ENCODE measurements around the gene CAMKK1. TPM values are rescaled to one million over a fixed set of nuclear protein-coding genes. Genes with fewer than 3 reads are reported as not detected.

CAMKK1 gene
- total RNA-seq, 4 donors from 2014 or later, result 2.6 to 37.6 (median 6.4) TPM

DNA sequence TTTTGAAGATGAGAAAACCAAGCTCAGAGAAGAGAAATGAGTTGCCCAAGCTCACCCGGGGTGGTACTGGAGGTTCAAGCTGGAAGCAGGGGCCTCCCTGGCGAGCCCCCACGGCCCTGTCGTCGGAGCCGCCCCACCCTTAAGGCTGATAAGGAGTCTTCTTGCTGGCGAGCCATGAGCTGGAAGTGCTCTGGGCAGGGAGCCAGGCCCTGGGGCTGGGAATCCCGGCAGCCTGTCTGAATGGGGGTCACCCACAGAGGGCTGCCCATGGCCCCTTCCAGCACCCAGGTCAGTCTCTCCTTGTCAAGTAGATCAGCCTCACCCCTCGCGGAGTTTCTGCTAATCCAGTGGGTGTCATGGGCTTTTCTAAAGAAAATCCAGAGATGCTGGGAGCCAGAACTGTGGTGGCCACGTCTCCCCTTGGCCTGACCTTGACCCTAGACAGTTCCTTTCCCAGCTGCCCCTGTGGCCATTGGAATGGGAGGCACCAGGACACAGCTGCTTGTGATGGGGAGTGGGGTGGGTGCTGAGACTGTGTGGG, 24.6 kb upstream of the CAMKK1 start:
- H3K36me3 ChIP-seq, result no peaks in the 10 kb centered on the region
- DNase-seq, result no peak
- H3K27me3 ChIP-seq, result no peaks in the 10 kb centered on the region
- TF ChIP-seq, protein P1, sequence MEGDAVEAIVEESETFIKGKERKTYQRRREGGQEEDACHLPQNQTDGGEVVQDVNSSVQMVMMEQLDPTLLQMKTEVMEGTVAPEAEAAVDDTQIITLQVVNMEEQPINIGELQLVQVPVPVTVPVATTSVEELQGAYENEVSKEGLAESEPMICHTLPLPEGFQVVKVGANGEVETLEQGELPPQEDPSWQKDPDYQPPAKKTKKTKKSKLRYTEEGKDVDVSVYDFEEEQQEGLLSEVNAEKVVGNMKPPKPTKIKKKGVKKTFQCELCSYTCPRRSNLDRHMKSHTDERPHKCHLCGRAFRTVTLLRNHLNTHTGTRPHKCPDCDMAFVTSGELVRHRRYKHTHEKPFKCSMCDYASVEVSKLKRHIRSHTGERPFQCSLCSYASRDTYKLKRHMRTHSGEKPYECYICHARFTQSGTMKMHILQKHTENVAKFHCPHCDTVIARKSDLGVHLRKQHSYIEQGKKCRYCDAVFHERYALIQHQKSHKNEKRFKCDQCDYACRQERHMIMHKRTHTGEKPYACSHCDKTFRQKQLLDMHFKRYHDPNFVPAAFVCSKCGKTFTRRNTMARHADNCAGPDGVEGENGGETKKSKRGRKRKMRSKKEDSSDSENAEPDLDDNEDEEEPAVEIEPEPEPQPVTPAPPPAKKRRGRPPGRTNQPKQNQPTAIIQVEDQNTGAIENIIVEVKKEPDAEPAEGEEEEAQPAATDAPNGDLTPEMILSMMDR (IDR thresholded peaks at IDR 0.05), result no peak
- TF ChIP-seq POLR2A (IDR thresholded peaks at IDR 0.05), result no peak
- no peaks in the 10 kb centered on the region for H3K4me1 ChIP-seq
- intact Hi-C loops (cut with DNase I; ENCODE audit: low total_unique reads), result no loop called here
- no peak overlapping the region for H3K4me3 ChIP-seq
- peak overlapping the region; percentile 13 to 31 for H3K27ac ChIP-seq
- no peaks in the 10 kb centered on the region for H3K9me3 ChIP-seq

DNA sequence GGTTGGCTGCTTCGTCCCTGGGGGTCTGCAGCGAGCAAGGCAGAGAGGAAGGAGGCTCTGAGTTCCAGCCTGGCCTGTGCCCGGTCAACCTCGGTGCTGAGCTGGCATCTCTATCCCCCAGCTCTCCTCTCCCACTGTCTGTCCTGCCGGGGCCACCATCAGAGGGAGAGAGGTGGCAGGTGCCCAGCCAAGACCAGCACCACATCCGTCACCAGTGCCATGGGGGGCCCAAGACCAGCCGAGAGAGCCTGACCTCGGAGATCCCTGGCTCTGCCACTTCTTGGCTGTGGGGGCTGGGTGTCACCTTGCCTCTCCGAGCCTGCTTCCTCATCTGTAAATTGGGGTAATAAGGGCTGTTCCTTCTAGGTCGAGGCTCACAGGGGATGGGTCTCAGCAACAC, 24.0 kb upstream of the CAMKK1 start:
- no peak for TF ChIP-seq POLR2A (IDR thresholded peaks at IDR 0.05)
- TF ChIP-seq, protein P1 (IDR thresholded peaks at IDR 0.05), result no peak
- Histone ChIP-seq H3K9me3 (no peaks in the 10 kb centered on the region), H3K27me3 (no peaks in the 10 kb centered on the region), H3K4me1 (no peaks in the 10 kb centered on the region), H3K36me3 (no peaks in the 10 kb centered on the region), H3K27ac (peak overlapping the region; percentile 13 to 37), H3K4me3 (no peak overlapping the region)
- intact Hi-C loops (cut with DNase I; ENCODE audit: low total_unique reads), result no loop called here
- DNase-seq, result no peak

DNA sequence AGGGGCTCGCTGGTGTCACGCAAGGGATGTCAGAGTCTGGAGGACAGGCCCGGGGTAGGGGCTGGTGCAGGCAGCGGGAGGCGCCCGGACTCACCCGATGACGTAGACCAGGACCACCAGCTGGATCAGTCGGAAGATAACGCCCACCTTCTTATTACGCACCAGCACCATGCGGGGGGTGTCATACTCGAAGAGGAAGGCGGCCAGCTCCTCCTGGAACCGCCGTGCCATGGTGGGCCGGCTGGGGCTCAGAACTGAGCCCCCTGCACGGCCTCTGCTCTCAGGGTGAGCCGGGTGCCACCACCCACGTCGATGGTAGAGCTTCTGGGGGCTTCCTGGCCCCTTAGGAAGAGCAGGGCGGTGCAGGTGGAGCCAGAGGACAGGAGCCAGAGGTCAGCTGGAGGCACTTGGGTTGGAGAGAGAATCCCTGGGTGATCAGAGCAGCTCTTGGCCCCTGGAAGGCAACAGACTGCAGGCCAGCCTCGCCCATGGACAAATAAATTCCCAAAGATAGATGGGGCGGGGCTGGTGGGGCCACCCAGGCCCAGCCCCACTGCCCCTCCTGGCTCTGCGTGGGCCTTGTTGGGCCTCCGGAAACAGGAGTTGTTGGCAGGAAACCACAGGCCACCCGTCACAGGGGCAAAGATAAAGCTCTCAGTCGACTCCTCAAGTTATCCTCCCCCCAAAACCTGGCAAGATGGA, 23.3 kb upstream of the CAMKK1 start, which contains the start of gene P2RX1:
Gene P2RX1 (minus strand): TSS at position 471 of the 702 bp plus-strand sequence. CDS start 240 bp downstream, at position 231.
- H3K4me3 ChIP-seq, result no peak within 1 kb of the TSS

DNA sequence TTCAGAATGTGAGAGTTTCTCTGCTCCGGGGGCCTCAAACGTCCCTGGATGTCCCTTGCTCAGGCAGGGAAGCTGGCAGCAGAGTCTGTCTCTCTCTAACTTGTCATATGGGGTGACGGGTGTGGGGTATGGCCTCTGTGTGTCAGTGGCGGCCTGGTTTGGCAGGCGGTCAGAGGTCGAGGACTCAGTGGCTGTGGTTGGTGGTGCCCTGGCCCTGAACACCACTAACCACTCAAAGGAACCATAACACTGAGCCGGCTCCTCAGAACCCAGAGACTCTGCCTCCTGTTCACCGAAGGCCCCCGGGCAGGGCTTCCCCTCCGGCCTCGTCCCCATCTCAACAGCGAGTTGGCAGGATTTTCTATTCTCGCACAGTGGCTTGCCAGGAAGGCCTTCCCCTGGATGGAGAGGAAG, 22.7 kb upstream of the CAMKK1 start:
- Histone ChIP-seq H3K27ac (peak overlapping the region in 1 of 2 donors; percentile 37), H3K4me1 (no peaks in the 10 kb centered on the region), H3K4me3 (no peak overlapping the region), H3K9me3 (no peaks in the 10 kb centered on the region), H3K27me3 (no peaks in the 10 kb centered on the region), H3K36me3 (no peaks in the 10 kb centered on the region)
- intact Hi-C loops (cut with DNase I; ENCODE audit: low total_unique reads), result no loop called here
- TF ChIP-seq, protein P1 (IDR thresholded peaks at IDR 0.05), result no peak
- TF ChIP-seq POLR2A (IDR thresholded peaks at IDR 0.05), result no peak
- no peak for DNase-seq

More for the DNA sequence above, 23.3 kb upstream of the CAMKK1 start, which contains the start of gene P2RX1:
- Histone ChIP-seq H3K9me3 (no peaks in the 10 kb centered on the region), H3K27me3 (no peaks in the 10 kb centered on the region), H3K36me3 (no peaks in the 10 kb centered on the region), H3K4me1 (no peaks in the 10 kb centered on the region), H3K27ac (peak within 1 kb of the TSS; percentile 13 to 37)
- TF ChIP-seq, protein P1 (IDR thresholded peaks at IDR 0.05), result no peak
- no peak for TF ChIP-seq POLR2A (IDR thresholded peaks at IDR 0.05)
- intact Hi-C loops (cut with DNase I; ENCODE audit: low total_unique reads), result no loop called here
- no peak for DNase-seq

DNA sequence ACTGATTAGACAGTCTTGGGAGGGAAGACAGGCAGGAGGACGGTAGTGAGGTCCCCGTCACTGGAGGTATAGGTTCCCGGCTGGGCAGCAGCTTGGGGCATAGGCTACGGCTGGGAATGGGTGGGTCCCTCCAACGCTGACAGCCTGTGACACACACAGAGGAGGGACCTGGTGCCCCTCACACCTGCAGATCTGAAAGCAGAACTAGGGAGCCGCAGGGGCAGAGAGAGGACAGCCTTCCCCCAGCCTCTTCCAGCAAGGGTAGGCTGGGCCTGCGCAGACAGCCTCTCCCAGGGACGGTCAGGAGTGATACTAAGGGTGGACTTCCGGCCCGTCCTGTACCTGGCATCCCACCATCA, 21.4 kb upstream of the CAMKK1 start:
- DNase-seq, result no peak
- Histone ChIP-seq H3K4me1 (no peaks in the 10 kb centered on the region), H3K36me3 (no peaks in the 10 kb centered on the region), H3K9me3 (no peaks in the 10 kb centered on the region), H3K27me3 (no peaks in the 10 kb centered on the region), H3K27ac (peak overlapping the region in 1 of 2 donors; percentile 25), H3K4me3 (no peak overlapping the region)
- no peak for TF ChIP-seq POLR2A (IDR thresholded peaks at IDR 0.05)
- TF ChIP-seq, protein P1 (IDR thresholded peaks at IDR 0.05), result no peak
- intact Hi-C loops (cut with DNase I; ENCODE audit: low total_unique reads), result no loop called here
